Measurements from ENCODE around the gene SCUBE3.

GRCh38 chr6:35167505-35167904, 46.3 kb upstream of the SCUBE3 start:
- TF ChIP-seq EZH2 (IDR thresholded peaks at IDR 0.05; ENCODE audit: insufficient read depth, poor library complexity, severe bottlenecking) (no peak), EZH2phosphoT487 (IDR thresholded peaks at IDR 0.05; ENCODE audit: insufficient read depth, low read depth) (no peak)

All from GM23248 (cell line).